GM12878 (cell line): ENCODE results near the gene SEMA3C. TPM values are rescaled to one million over a fixed set of nuclear protein-coding genes. Genes with fewer than 3 reads are reported as not detected.

ENCODE experiments used
- ATAC-seq: fragments of 200-7000 bp; cut with Tn5 transposase; 3 replicates; pipeline ENCODE4 v1.9.1; 2020; ENCODE audit warnings: mild to moderate bottlenecking, moderate library complexity
- BruUV-seq: library from RNA; stranded (reverse); fragments of 400-500 nt; replicated peaks from 2 replicates; lab custom pipeline; 2021; lab: Mats Ljungman, UMichigan
- CTCF ChIA-PET: fragments of 300-600 bp; sonication (Branson Sonifier 250); formaldehyde crosslinking; extraction: SDS; loops from one replicate; lab custom pipeline; 2021; ENCODE audit warnings: inconsistent platforms; lab: Yijun Ruan, JAX
- POLR2A ChIA-PET: fragments of 350-600 bp; formaldehyde crosslinking; extraction: SDS; loops from one replicate; lab custom pipeline; 2021; ENCODE audit warnings: inconsistent platforms; lab: Charles Lee
- RAD21 ChIA-PET: fragments of 300-600 bp; sonication (Branson Sonifier 250); formaldehyde crosslinking; loops from one replicate; lab custom pipeline; 2023; ENCODE audit warnings: antibody characterized with exemption; ENCODE audit not compliant: unreplicated experiment; lab: Charles Lee
- SMC1A ChIA-PET: fragments of 300-600 bp; sonication (Branson Sonifier 250); formaldehyde crosslinking; loops from one replicate; lab custom pipeline; 2023; ENCODE audit not compliant: unreplicated experiment, uncharacterized antibody; lab: Charles Lee
- DNase-seq: peaks from one replicate; pipeline ENCODE4 v3.0.0-alpha.2; 2011; ENCODE audit warnings: low read depth, low spot score
- FAIRE-seq: peaks from 3 replicates; lab custom pipeline; 2011; peaks lifted over from hg19 to GRCh38; lab: Jason Lieb, UNC
- H2AFZ ChIP-seq: 2 replicates; pipeline ENCODE4 v1.6.0; 2011; ENCODE audit warnings: low read depth, low read length, control low read depth; ENCODE audit not compliant: control insufficient read depth
- H3K27ac ChIP-seq: 2 replicates; pipeline ENCODE4 v1.5.1; 2011; ENCODE audit warnings: control low read depth; ENCODE audit not compliant: control insufficient read depth, insufficient read depth
- H3K27me3 ChIP-seq, 2 experiments: replicated peaks in 1 of 2; 2 replicates each; pipeline versions ENCODE4 v1.6.0 to v1.6.1; 2011; ENCODE audit warnings: low read length in 1 of 2; ENCODE audit not compliant: control insufficient read depth in 2 of 2, insufficient read depth in 2 of 2
- H3K36me3 ChIP-seq, 2 experiments: 2 replicates each; pipeline ENCODE4 v1.5.1; 2011; ENCODE audit warnings: low read length in 1 of 2; ENCODE audit not compliant: control insufficient read depth in 2 of 2, insufficient read depth in 2 of 2
- H3K4me1 ChIP-seq: 2 replicates; pipeline ENCODE4 v1.6.1; 2011; ENCODE audit warnings: mild to moderate bottlenecking, low read length, moderate library complexity, mixed read lengths; ENCODE audit not compliant: control insufficient read depth, insufficient read depth
- H3K4me2 ChIP-seq: 2 replicates; pipeline ENCODE4 v1.6.0; 2011; ENCODE audit warnings: control low read depth; ENCODE audit not compliant: control insufficient read depth, insufficient read depth
- H3K4me3 ChIP-seq: fragments of 200-600 bp; sonication (generic); 2 replicates; pipeline ENCODE4 v1.5.1; 2016
- H3K79me2 ChIP-seq: 2 replicates; pipeline ENCODE4 v1.6.0; 2011; ENCODE audit warnings: low read length; ENCODE audit not compliant: control insufficient read depth, insufficient read depth
- H3K9ac ChIP-seq: 2 replicates; pipeline ENCODE4 v1.8.0; 2011; ENCODE audit warnings: low read length, control low read depth, mixed read lengths; ENCODE audit not compliant: control insufficient read depth, insufficient read depth
- H3K9me3 ChIP-seq: replicated peaks from 3 replicates; pipeline ENCODE4 v1.5.1; 2011; ENCODE audit warnings: mild to moderate bottlenecking, low read length; ENCODE audit not compliant: control insufficient read depth, insufficient read depth
- H4K20me1 ChIP-seq: 2 replicates; pipeline ENCODE4 v1.6.0; 2011; ENCODE audit not compliant: control insufficient read depth, insufficient read depth
- ATF2 ChIP-seq: IDR thresholded peaks from 2 replicates; pipeline ENCODE4 v1.6.1; 2012; ENCODE audit warnings: low read length, inconsistent platforms
- CEBPZ ChIP-seq: fragments of 150-350 bp; IDR thresholded peaks from 2 replicates; pipeline ENCODE4 v1.6.1; 2016; ENCODE audit warnings: low read depth, low read length
- CHD4 ChIP-seq: fragments of 200-600 bp; sonication (generic); IDR thresholded peaks from 2 replicates; pipeline ENCODE4 v1.6.1; 2016; ENCODE audit warnings: mild to moderate bottlenecking
- DPF2 ChIP-seq: fragments of 450-650 bp; IDR thresholded peaks from 2 replicates; pipeline ENCODE4 v1.6.1; 2017; ENCODE audit warnings: mild to moderate bottlenecking
- FOXK2 ChIP-seq: fragments of 450-650 bp; IDR thresholded peaks from 2 replicates; pipeline ENCODE4 v1.6.1; 2017; ENCODE audit warnings: mild to moderate bottlenecking, moderate library complexity
- IKZF1 ChIP-seq: fragments of 450-650 bp; conservative IDR thresholded peaks from 2 replicates; pipeline ENCODE4 v1.6.1; 2017; ENCODE audit warnings: antibody characterized with exemption, mild to moderate bottlenecking
- NFYA ChIP-seq: IDR thresholded peaks from 2 replicates; pipeline ENCODE4 v1.6.1; 2011; ENCODE audit warnings: low read depth, mild to moderate bottlenecking, low read length, improper control_type of control experiment, borderline replicate concordance
- RAD21 ChIP-seq: IDR thresholded peaks from 2 replicates; pipeline ENCODE4 v1.6.1; 2011; ENCODE audit warnings: mild to moderate bottlenecking, low read depth, low read length, moderate library complexity; ENCODE audit not compliant: insufficient read depth
- RELB ChIP-seq: fragments of 450-650 bp; IDR thresholded peaks from 2 replicates; pipeline ENCODE4 v1.6.1; 2017; ENCODE audit warnings: low read depth, mild to moderate bottlenecking, moderate library complexity
- ZNF622 ChIP-seq: fragments of 450-650 bp; IDR thresholded peaks from 2 replicates; pipeline ENCODE4 v1.6.1; 2017; ENCODE audit warnings: mild to moderate bottlenecking, inconsistent platforms
- WGBS: methylation state at CpG from one replicate; pipeline ENCODE4 v1.1.6; 2016; ENCODE audit warnings: low lambda C conversion rate; ENCODE audit not compliant: insufficient replicate concordance, insufficient coverage; ENCODE audit errors: missing lambda C conversion rate; 5-methylcytosine and 5-hydroxymethylcytosine counted together
- in situ Hi-C: fragments of 300-500 bp; cut with MboI; formaldehyde crosslinking; loops from 9 replicates; pipeline ENCODE4 v1.14.3; 2018; ENCODE audit warnings: mixed read lengths
- intact Hi-C: fragments of 100-400 bp; cut with micrococcal nuclease; formaldehyde crosslinking; loops from one replicate; pipeline ENCODE4 v1.14.2; 2022; ENCODE audit not compliant: unreplicated experiment
- polyA plus RNA-seq, 11 experiments: library from polyadenylated mRNA; depleted of rRNA in 4 of 11; unstranded in 6 of 11; stranded (reverse) in 5 of 11; fragments of >200 nt; fragmentation: Nextera tagmentation in 4 of 11; fragmentation: Illumina TruSeq in 1 of 11; extraction: Ambion mirVana in 4 of 11; extraction: Trizol in 1 of 11; gene quantifications; 1 replicate in 1 of 11; 2 replicates in 10 of 11; pipeline versions ENCODE4 v1.2.1 to v1.2.3, GENCODE V29; 2011 to 2016; ENCODE audit warnings: inconsistent platforms in 2 of 11, missing spikeins in 2 of 11, low read depth in 1 of 11
- total RNA-seq, 4 experiments: library from RNA; depleted of rRNA in 3 of 4; stranded (reverse); fragments of >200 nt in 3 of 4; fragmentation: Illumina TruSeq in 1 of 4; extraction: Trizol in 1 of 4; gene quantifications; 2 replicates each; pipeline versions ENCODE4 v1.2.1 to v1.2.3, GENCODE V29; 2013 to 2021

The SEMA3C gene
- total and polyA plus RNA-seq, 10 of the 15 experiments (the other 5 are each of a cell fraction or from before 2014, with no cell fraction given) = 0.01 to 0.41 (median 0.11) TPM; not detected in 6

- TF ChIP-seq CEBPZ (no peak), IKZF1 (no peak)
Measured at GRCh38 chr7:80824253-80824652, 94.6 kb downstream of the SEMA3C start (continued).

- in situ Hi-C loops (no loop called here), intact Hi-C loops (no loop called here)
- no peak overlapping the region for H3K27ac ChIP-seq
- 16% methylated on average over 3 of the region's 3 CpGs for WGBS
- DNase-seq (no peak), FAIRE-seq (no peak), ATAC-seq (no peak)
- ChIA-PET CTCF (no interaction called here), POLR2A (no interaction called here), RAD21 (no interaction called here), SMC1A (no interaction called here)
- no peak for TF ChIP-seq RAD21
- no peak for TF ChIP-seq FOXK2
- TF ChIP-seq CHD4 = no peak
- TF ChIP-seq NFYA = no peak
- no peak for TF ChIP-seq RELB
- TF ChIP-seq ZNF622 = no peak
- no peak for TF ChIP-seq DPF2
- TF ChIP-seq ATF2 = no peak
- no peak overlapping the region for H3K4me2 ChIP-seq
- H3K4me1 ChIP-seq = no peaks in the 10 kb centered on the region
- no peaks in the 10 kb centered on the region for H3K36me3 ChIP-seq
- H3K4me3 ChIP-seq = no peak overlapping the region
- no peaks in the 10 kb centered on the region for H3K9me3 ChIP-seq
- H2AFZ ChIP-seq = no peak overlapping the region
- no peaks in the 10 kb centered on the region for H3K27me3 ChIP-seq
- BruUV-seq = no TSS peak
- H4K20me1 ChIP-seq = no peaks in the 10 kb centered on the region
- H3K79me2 ChIP-seq = no peaks in the 10 kb centered on the region
- H3K9ac ChIP-seq = no peak overlapping the region
Measured at GRCh38 chr7:80823057-80823456, 95.8 kb downstream of the SEMA3C start.
